Small intestine (tissue), 7 donors: ENCODE data around the gene FBXL22. TPM values are rescaled to one million over a fixed set of nuclear protein-coding genes. Genes with fewer than 3 reads are reported as not detected.

ENCODE experiments used
- DNase-seq, 2 donors: peaks; one replicate each; pipeline versions ENCODE4 v3.0.0 to v3.0.0-alpha.2; 2013
- FAIRE-seq: peaks from 2 replicates; lab custom pipeline; 2012; peaks lifted over from hg19 to GRCh38; lab: Jason Lieb, UNC
- H3K27ac ChIP-seq, 3 donors: one replicate each; pipeline ENCODE4 v1.5.1; 2013; ENCODE audit warnings: low read length in 2 of 3, mild to moderate bottlenecking in 2 of 3, control low read depth in 1 of 3, inconsistent platforms in 1 of 3, low read depth in 1 of 3, moderate library complexity in 1 of 3
- H3K27me3 ChIP-seq, 3 donors: one replicate each; pipeline ENCODE4 v1.6.1; 2013; ENCODE audit warnings: low read length in 3 of 3, inconsistent platforms in 1 of 3; ENCODE audit not compliant: control insufficient read depth in 3 of 3, insufficient read depth in 3 of 3
- H3K36me3 ChIP-seq, 3 donors: one replicate each; pipeline ENCODE4 v1.6.1; 2013; ENCODE audit warnings: low read length in 3 of 3, inconsistent platforms in 1 of 3, low read depth in 1 of 3, mild to moderate bottlenecking in 1 of 3, moderate library complexity in 1 of 3; ENCODE audit not compliant: control insufficient read depth in 3 of 3, insufficient read depth in 2 of 3
- H3K4me1 ChIP-seq, 3 donors: one replicate each; pipeline ENCODE4 v1.6.1; 2013; ENCODE audit warnings: low read length in 2 of 3, inconsistent platforms in 1 of 3, low read depth in 1 of 3, mild to moderate bottlenecking in 1 of 3, moderate library complexity in 1 of 3; ENCODE audit not compliant: control insufficient read depth in 3 of 3, insufficient read depth in 2 of 3
- H3K4me3 ChIP-seq, 3 donors: one replicate each; pipeline ENCODE4 v1.5.1; 2013; ENCODE audit warnings: low read length in 3 of 3, control low read depth in 1 of 3, inconsistent platforms in 1 of 3, low read depth in 1 of 3, mild to moderate bottlenecking in 1 of 3, moderate library complexity in 1 of 3
- H3K9me3 ChIP-seq, 2 donors: one replicate each; pipeline ENCODE4 v1.6.1; 2013; ENCODE audit warnings: low read depth in 1 of 2, low read length in 1 of 2; ENCODE audit not compliant: control insufficient read depth in 2 of 2, insufficient read depth in 1 of 2
- WGBS, 3 donors: extraction: QIAGEN DNeasy Blood & Tissue Kit; methylation state at CpG; one replicate each; pipeline ENCODE4 v1.1.7; 2013; 5-methylcytosine and 5-hydroxymethylcytosine counted together
- polyA plus RNA-seq, 4 donors: library from polyadenylated mRNA; stranded (reverse) in 3 of 4; unstranded in 1 of 4; fragments of 200-250 nt in 3 of 4; fragments of 120-200 nt in 1 of 4; gene quantifications; one replicate each; pipeline versions ENCODE4 v1.2.1 to v1.2.3, GENCODE V29; 2013
- donor health status: healthy with polysubstance abuse.
- donor health status: control.
- donor health status: control.
- donor health status: Bipolar disorder and iron deficiency.
- donor health status: healthy.

The FBXL22 gene
- polyA plus RNA-seq, 4 donors: 2.0 to 2.1 TPM; not detected in 2

DNA sequence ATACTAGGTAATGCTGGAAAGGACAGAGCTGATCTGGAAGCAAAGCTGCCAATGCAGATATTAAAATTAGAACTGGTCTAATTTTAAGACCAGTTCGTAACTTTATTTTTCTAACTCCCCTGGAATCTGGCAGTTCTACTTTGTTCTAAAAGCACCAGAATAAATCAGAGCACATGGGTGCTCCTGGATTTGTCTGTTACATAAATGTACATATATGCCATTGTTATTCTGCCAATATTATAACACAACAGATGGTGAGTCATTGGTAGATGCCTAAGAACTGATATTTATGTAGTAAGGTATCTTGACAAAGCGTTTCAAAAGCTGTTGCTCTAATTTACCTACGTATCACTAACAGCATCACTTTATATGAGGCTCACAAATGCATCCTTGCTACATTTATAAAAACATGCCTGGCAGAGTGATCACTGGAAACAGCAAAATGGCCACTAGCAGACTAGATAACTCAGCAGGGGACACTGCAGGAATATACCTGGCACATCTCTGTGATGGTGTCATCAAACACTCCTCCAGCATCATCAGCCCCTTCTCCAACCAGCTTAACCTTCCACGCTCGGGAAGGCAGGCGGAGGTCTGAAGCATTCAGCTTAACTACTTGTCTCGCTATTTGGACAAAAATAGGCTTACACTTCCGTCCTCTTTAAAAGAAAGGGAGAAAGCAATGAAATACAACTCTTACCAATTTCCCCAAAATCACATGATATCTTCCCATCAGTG, 26.2 kb downstream of the FBXL22 start:
- Histone ChIP-seq H3K27ac (no peak overlapping the region), H3K4me3 (no peak overlapping the region), H3K36me3 (peaks cover 17 to 37% (median 20%) of the 10 kb centered on the region in 3 donors), H3K9me3 (no peaks in the 10 kb centered on the region), H3K4me1 (no peaks in the 10 kb centered on the region), H3K27me3 (no peaks in the 10 kb centered on the region)
- WGBS, 3 donors: 97 to 99% (median 99%) methylated on average over 8 of the region's 8 CpGs
- DNase-seq: no peak
- FAIRE-seq: no peak

DNA sequence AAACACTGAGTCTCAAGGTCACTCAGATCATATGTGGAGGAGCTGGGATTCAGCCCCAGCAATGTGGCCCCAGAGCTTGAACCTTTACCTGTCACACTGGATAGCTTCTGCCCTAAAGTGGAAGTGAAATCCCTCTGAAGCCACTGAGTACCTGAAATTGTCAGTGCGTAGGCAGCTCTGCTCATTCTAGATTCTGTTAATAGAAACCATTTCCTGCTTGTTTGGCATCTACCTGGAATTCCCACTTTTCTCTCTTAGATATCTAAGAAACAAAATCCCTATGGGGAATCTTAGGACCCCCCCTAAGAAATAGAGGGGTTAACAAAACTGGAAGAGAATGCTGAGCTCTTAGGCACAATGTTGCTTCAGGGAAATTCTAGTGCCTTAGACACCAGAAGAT, 29.8 kb downstream of the FBXL22 start:
- FAIRE-seq: no peak
- no peak for DNase-seq

DNA sequence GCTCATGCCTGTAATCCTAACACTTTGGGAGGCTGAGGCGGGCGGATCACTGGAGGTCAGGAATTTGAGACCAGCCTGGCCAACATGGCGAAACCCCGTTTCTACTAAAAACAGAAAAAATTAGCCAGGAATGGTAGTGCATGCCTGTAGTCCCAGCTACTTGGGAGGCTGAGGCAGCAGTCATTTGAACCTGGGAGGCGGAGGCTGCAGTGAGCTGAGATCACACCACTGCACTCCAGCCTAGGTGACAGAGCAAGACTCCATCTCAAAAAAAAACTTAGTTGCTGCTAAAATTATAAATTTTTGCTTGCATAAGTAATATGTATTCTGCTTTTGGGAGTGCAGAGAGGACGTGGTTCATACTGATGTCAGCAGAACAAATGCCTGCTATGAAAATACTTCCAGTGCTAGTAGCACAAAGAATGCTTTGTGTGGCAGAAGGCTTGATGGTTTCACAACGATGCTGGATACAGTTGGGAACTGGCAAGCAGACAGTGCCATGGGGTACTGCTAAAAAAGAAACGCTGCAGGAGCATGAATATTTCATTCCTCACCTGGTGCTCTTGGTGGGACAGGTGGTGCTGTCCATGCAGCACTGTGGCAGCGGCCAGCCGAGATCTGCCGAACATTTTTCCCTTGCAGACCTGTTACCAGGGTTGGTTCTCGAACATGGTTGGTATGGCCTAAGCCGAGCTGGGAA, 31.1 kb downstream of the FBXL22 start:
- FAIRE-seq: no peak
- no peaks in the 10 kb centered on the region for H3K9me3 ChIP-seq
- H3K36me3 ChIP-seq: peaks cover 19 to 57% (median 36%) of the 10 kb centered on the region in 3 donors
- no peak overlapping the region for H3K4me3 ChIP-seq
- no peak overlapping the region for H3K27ac ChIP-seq
- H3K27me3 ChIP-seq: no peaks in the 10 kb centered on the region
- 89 to 91% (median 90%) methylated on average over 13 of the region's 13 CpGs for WGBS, 3 donors
- DNase-seq: no peak
- H3K4me1 ChIP-seq: no peaks in the 10 kb centered on the region

More for the DNA sequence above, 29.8 kb downstream of the FBXL22 start:
- no peak overlapping the region for H3K27ac ChIP-seq
- H3K4me1 ChIP-seq: no peaks in the 10 kb centered on the region
- WGBS, 3 donors: 90 to 100% (median 100%) methylated on average over 1 of the region's 1 CpG
- peaks cover 26 to 57% (median 32%) of the 10 kb centered on the region in 3 donors for H3K36me3 ChIP-seq
- no peaks in the 10 kb centered on the region for H3K27me3 ChIP-seq
- no peaks in the 10 kb centered on the region for H3K9me3 ChIP-seq
- no peak overlapping the region for H3K4me3 ChIP-seq

GRCh38 chr15:63630036-63630751, 33.0 kb downstream of the FBXL22 start:
- Histone ChIP-seq H3K36me3 (peaks cover 20 to 46% (median 36%) of the 10 kb centered on the region in 3 donors), H3K9me3 (no peaks in the 10 kb centered on the region), H3K27me3 (no peaks in the 10 kb centered on the region), H3K27ac (no peak overlapping the region), H3K4me3 (no peak overlapping the region), H3K4me1 (no peaks in the 10 kb centered on the region)
- FAIRE-seq: no peak
- no peak for DNase-seq
- WGBS, 3 donors: 82 to 96% (median 90%) methylated on average over 7 of the region's 7 CpGs

DNA sequence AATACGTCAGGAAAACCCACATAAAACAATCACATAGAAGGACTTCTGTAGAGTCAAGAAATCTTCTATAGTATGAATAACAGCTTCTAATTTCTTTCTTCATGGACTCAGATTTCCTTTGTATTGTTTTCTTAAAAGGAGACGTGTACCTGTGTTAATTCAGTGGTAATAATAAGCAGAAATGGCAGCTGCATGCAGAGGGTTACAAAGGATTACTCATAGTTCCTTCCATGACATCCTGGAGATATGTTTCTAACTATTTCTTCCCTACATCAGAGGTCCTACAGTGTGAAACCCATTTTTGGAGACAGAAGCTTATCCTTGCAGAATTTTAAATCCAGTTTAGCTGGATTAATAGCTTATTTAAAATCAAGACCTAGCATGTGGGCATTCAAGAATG, 36.1 kb downstream of the FBXL22 start:
- WGBS, 3 donors: 90 to 95% (median 92%) methylated on average over 2 of the region's 2 CpGs
- DNase-seq (no peak), FAIRE-seq (no peak)
- no peak overlapping the region for H3K27ac ChIP-seq
- H3K4me1 ChIP-seq: no peaks in the 10 kb centered on the region
- no peaks in the 10 kb centered on the region for H3K27me3 ChIP-seq
- H3K4me3 ChIP-seq: no peak overlapping the region
- no peaks in the 10 kb centered on the region for H3K9me3 ChIP-seq
- H3K36me3 ChIP-seq: peaks cover 13 to 40% (median 34%) of the 10 kb centered on the region in 3 donors

- Histone ChIP-seq H3K4me1 (no peaks in the 10 kb centered on the region), H3K27me3 (no peaks in the 10 kb centered on the region), H3K4me3 (no peak overlapping the region), H3K9me3 (no peaks in the 10 kb centered on the region), H3K36me3 (peaks cover 12 to 35% (median 34%) of the 10 kb centered on the region in 3 donors), H3K27ac (no peak overlapping the region)
- 80 to 91% (median 90%) methylated on average over 1 of the region's 1 CpG for WGBS, 3 donors
- no peak for FAIRE-seq
- no peak for DNase-seq
Measured at GRCh38 chr15:63634154-63634553, 37.0 kb downstream of the FBXL22 start.

DNA sequence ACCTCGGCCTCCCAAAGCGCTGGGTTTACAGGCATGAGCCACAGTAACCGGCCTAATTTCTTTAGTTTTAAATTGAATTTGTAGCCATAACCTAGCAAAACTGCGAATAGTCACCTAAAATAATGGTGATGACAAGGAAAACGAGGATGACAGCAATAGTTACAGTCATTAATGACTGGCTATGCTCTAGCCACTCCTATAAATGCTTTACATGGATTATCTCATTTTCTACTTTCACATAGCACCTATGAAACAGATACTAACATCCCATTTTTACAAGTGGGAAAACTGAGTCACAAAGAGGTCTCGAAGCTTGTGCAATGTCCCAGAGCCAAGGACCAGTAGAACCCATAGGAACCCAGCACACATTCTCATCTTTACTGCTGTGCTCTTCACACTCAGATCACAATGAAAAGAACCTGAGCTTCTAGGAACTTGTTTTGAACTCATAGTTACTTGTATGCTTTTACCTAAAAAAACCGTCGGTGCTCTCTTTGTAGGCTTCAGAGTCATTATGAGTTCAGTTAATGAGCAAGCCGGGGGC, 39.4 kb downstream of the FBXL22 start:
- DNase-seq: no peak
- no peaks in the 10 kb centered on the region for H3K4me1 ChIP-seq
- no peak overlapping the region for H3K27ac ChIP-seq
- H3K4me3 ChIP-seq: no peak overlapping the region
- 94 to 99% (median 96%) methylated on average over 9 of the region's 9 CpGs for WGBS, 3 donors
- no peaks in the 10 kb centered on the region for H3K9me3 ChIP-seq
- peaks cover 18 to 38% (median 25%) of the 10 kb centered on the region in 3 donors for H3K36me3 ChIP-seq
- no peak for FAIRE-seq
- no peaks in the 10 kb centered on the region for H3K27me3 ChIP-seq

DNA sequence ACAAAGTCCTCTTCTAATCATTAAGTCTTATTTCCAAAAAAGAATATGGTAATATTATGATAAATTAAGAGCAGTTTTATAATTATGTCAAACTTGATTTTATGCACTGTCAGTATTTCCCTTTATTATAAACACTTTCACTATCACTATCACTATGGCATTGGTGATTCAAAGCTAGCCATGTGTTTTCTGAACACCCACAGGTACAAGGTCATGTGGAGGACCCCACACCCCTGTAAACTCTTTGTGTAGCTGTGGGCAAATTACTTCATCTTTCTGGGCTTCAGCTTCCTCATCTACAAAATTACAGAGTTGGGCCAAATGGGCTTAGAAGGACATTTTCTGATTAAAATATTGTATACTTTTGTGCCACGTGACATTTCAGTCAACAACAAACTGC, 41.7 kb downstream of the FBXL22 start:
- Histone ChIP-seq H3K27ac (no peak overlapping the region), H3K9me3 (no peaks in the 10 kb centered on the region), H3K27me3 (no peaks in the 10 kb centered on the region), H3K36me3 (peaks cover 18 to 31% (median 25%) of the 10 kb centered on the region in 3 donors), H3K4me3 (no peak overlapping the region), H3K4me1 (no peaks in the 10 kb centered on the region)
- DNase-seq: no peak
- 95 to 100% (median 97%) methylated on average over 1 of the region's 1 CpG for WGBS, 3 donors
- FAIRE-seq: no peak
